A673 (cell line): ENCODE measurements around the gene ZNF605.

ENCODE experiments used
- CTCF ChIP-seq: fragments of 300-800, 200-600 bp; sonication (generic); conservative IDR thresholded peaks from 2 replicates; pipeline ENCODE4 v1.5.1; 2017; ENCODE audit warnings: low read depth, mild to moderate bottlenecking, antibody characterized with exemption, low read length, moderate library complexity, mixed read lengths
- EZH2 ChIP-seq: fragments of 200-600 bp; sonication (generic); IDR thresholded peaks from 2 replicates; pipeline ENCODE4 v1.6.1; 2017; ENCODE audit warnings: borderline replicate concordance, low read depth, mild to moderate bottlenecking, mixed read lengths, antibody characterized with exemption, low read length; ENCODE audit not compliant: poor library complexity, severe bottlenecking

- no peak for TF ChIP-seq CTCF
- TF ChIP-seq EZH2 = no peak
Observed at GRCh38 chr12:132953771-132954170, 2.3 kb downstream of the ZNF605 start.
